Liver (tissue), 3 donors: ENCODE data around the gene KLHDC3.

ENCODE experiments used
- CTCF ChIP-seq: fragments of 150-350 bp; IDR thresholded peaks from 2 replicates; pipeline ENCODE4 v1.5.1; 2017; ENCODE audit warnings: improper control_type of control experiment, low read depth, low read length; ENCODE audit not compliant: missing input control
- FOXA1 ChIP-seq: IDR thresholded peaks from 2 replicates; pipeline ENCODE4 v1.6.1; 2016; ENCODE audit warnings: antibody characterized with exemption
- GABPA ChIP-seq, 2 donors: IDR thresholded peaks in 1 of 2; conservative IDR thresholded peaks in 1 of 2; 2 replicates each; pipeline ENCODE4 v1.6.1; 2016; ENCODE audit warnings: antibody characterized with exemption in 2 of 2, mild to moderate bottlenecking in 1 of 2, moderate library complexity in 1 of 2
- HNF4A ChIP-seq, 2 donors: conservative IDR thresholded peaks; 2 replicates each; pipeline ENCODE4 v1.6.1; 2016; ENCODE audit warnings: antibody characterized with exemption in 2 of 2, mild to moderate bottlenecking in 2 of 2
- JUND ChIP-seq, 2 donors: IDR thresholded peaks; 2 replicates each; pipeline ENCODE4 v1.6.1; 2016; ENCODE audit warnings: antibody characterized with exemption in 2 of 2
- MAX ChIP-seq: IDR thresholded peaks from 2 replicates; pipeline ENCODE4 v1.6.1; 2016; ENCODE audit warnings: antibody characterized with exemption
- RAD21 ChIP-seq, 2 donors: IDR thresholded peaks; 2 replicates each; pipeline ENCODE4 v1.6.1; 2016; ENCODE audit warnings: antibody characterized with exemption in 2 of 2, mild to moderate bottlenecking in 2 of 2
- SP1 ChIP-seq: IDR thresholded peaks from 2 replicates; pipeline ENCODE4 v1.6.1; 2018; ENCODE audit warnings: antibody characterized with exemption, mild to moderate bottlenecking
- TAF1 ChIP-seq: conservative IDR thresholded peaks from 2 replicates; pipeline ENCODE4 v1.6.1; 2016; ENCODE audit warnings: antibody characterized with exemption, mild to moderate bottlenecking
- YY1 ChIP-seq: IDR thresholded peaks from 2 replicates; pipeline ENCODE4 v1.6.1; 2016; ENCODE audit warnings: antibody characterized with exemption, mild to moderate bottlenecking
- donor health status: healthy.
- donor health status: healthy.

GRCh38 chr6:43016943-43017334 is 2.9 kb downstream of the KLHDC3 start:
- no peak for TF ChIP-seq RAD21 (IDR thresholded peaks at IDR 0.05)
- TF ChIP-seq CTCF = no peak
- TF ChIP-seq SP1 = no peak
- no peak for TF ChIP-seq GABPA (IDR thresholded peaks at IDR 0.05 in 1 of 2, conservative IDR thresholded peaks at IDR 0.05 in 1 of 2)
- no peak for TF ChIP-seq TAF1
- no peak for TF ChIP-seq MAX
- no peak for TF ChIP-seq HNF4A (conservative IDR thresholded peaks at IDR 0.05)
- no peak for TF ChIP-seq YY1
- TF ChIP-seq JUND (IDR thresholded peaks at IDR 0.05) = no peak
- no peak for TF ChIP-seq FOXA1
